HG02943 (cell line): Measurements from ENCODE around the gene RABGAP1.
A peak's percentile ranks its signal among the peaks of the same experiment; 100 is the strongest.
"Not testable (repeated sequence)": the region's sequence is repeated elsewhere in the genome, so short reads cannot be mapped to it uniquely, and the experiment has no call there.

Experiments
- ATAC-seq: cut with Tn5 transposase; IDR thresholded peaks from one replicate; pipeline ENCODE4 v1.9.1; 2021; ENCODE audit warnings: mild to moderate bottlenecking, low read depth, moderate library complexity; ENCODE audit not compliant: unreplicated experiment

The RABGAP1 gene

GRCh38 chr9:122940749-122941581, at the start of gene RABGAP1:
Gene RABGAP1, plus strand, starts transcription at chr9:122941020. Its CDS starts 16,040 bp downstream, at chr9:122957060.
- peak; percentile 97 for ATAC-seq

- no peak for ATAC-seq
Observed at GRCh38 chr9:122897969-122898368, 42.9 kb upstream of the RABGAP1 start.

GRCh38 chr9:122900791-122901190, 40.0 kb upstream of the RABGAP1 start:
- no peak for ATAC-seq

- peak; percentile 21 for ATAC-seq
Observed at GRCh38 chr9:122904466-122904822, 36.4 kb upstream of the RABGAP1 start.

GRCh38 chr9:122904823-122905710, 35.8 kb upstream of the RABGAP1 start, which contains the start of gene RC3H2:
Gene RC3H2, minus strand, starts transcription at chr9:122905359. Its CDS starts 7,850 bp downstream, at chr9:122897509.
- ATAC-seq, result peak; percentile 81

GRCh38 chr9:122906122-122906521, 34.7 kb upstream of the RABGAP1 start:
- ATAC-seq, result not testable (repeated sequence)

GRCh38 chr9:122912671-122912963, 28.2 kb upstream of the RABGAP1 start:
- ATAC-seq, result no peak

- peak; percentile 93 for ATAC-seq
Observed at GRCh38 chr9:122912964-122913673, 27.7 kb upstream of the RABGAP1 start, which contains the start of gene ZBTB6. Gene ZBTB6, minus strand, starts transcription at chr9:122913323. Its CDS starts 1,251 bp downstream, at chr9:122912072.

GRCh38 chr9:122918310-122918709, 22.5 kb upstream of the RABGAP1 start:
- ATAC-seq, result no peak

- no peak for ATAC-seq
Observed at GRCh38 chr9:122922713-122923112, 18.1 kb upstream of the RABGAP1 start.

GRCh38 chr9:122923947-122924346, 16.9 kb upstream of the RABGAP1 start:
- ATAC-seq, result no peak

GRCh38 chr9:122929796-122930354, 10.9 kb upstream of the RABGAP1 start:
- no peak for ATAC-seq

- no peak for ATAC-seq
Observed at GRCh38 chr9:122930541-122931225, 10.1 kb upstream of the RABGAP1 start.

- peak; percentile 93 for ATAC-seq
Observed at GRCh38 chr9:122931226-122932121, 9.3 kb upstream of the RABGAP1 start, which contains the start of gene ZBTB26. Gene ZBTB26, minus strand, starts transcription at chr9:122931512. Its CDS starts 11,578 bp downstream, at chr9:122919934.

- ATAC-seq, result no peak
Observed at GRCh38 chr9:122936464-122936863, 4.4 kb upstream of the RABGAP1 start.

GRCh38 chr9:122936883-122937282, 3.9 kb upstream of the RABGAP1 start:
- ATAC-seq, result no peak

- no peak for ATAC-seq
Observed at GRCh38 chr9:122939601-122940000, 1.2 kb upstream of the RABGAP1 start.

- ATAC-seq, result no peak
Observed at GRCh38 chr9:122940454-122940748, 419 bp upstream of the RABGAP1 start.
